DOHH2 (cell line): ENCODE data around the gene NCAPG2.

ENCODE experiments used
- H3F3A ChIP-seq: fragments of 200-600 bp; sonication (generic), shearing (Covaris generic); 2 replicates; pipeline ENCODE4 v1.6.0; 2016; ENCODE audit warnings: antibody characterized with exemption, mild to moderate bottlenecking; ENCODE audit not compliant: control insufficient read depth, insufficient read depth
- H3K27ac ChIP-seq: fragments of 200-600 bp; sonication (generic); 2 replicates; pipeline ENCODE4 v1.5.1; 2014; ENCODE audit warnings: low read depth, mild to moderate bottlenecking, low read length, moderate library complexity
- H3K27me3 ChIP-seq: fragments of 200-600 bp; sonication (generic); 2 replicates; pipeline ENCODE4 v1.6.1; 2014; ENCODE audit warnings: mild to moderate bottlenecking, low read length, mixed read lengths; ENCODE audit not compliant: control insufficient read depth
- H3K36me3 ChIP-seq: fragments of 200-600 bp; sonication (generic); 2 replicates; pipeline ENCODE4 v1.6.1; 2014; ENCODE audit warnings: mild to moderate bottlenecking, low read length, moderate library complexity, mixed read lengths; ENCODE audit not compliant: control insufficient read depth
- H3K4me1 ChIP-seq: fragments of 200-600 bp; sonication (generic); 2 replicates; pipeline ENCODE4 v1.6.1; 2014; ENCODE audit warnings: mild to moderate bottlenecking, low read length, mixed read lengths; ENCODE audit not compliant: control insufficient read depth
- H3K4me2 ChIP-seq: fragments of 200-600 bp; sonication (generic); 2 replicates; pipeline ENCODE4 v1.6.0; 2014; ENCODE audit warnings: mild to moderate bottlenecking, low read length, moderate library complexity
- H3K4me3 ChIP-seq: fragments of 200-600 bp; sonication (generic); 2 replicates; pipeline ENCODE4 v1.5.1; 2014; ENCODE audit warnings: mild to moderate bottlenecking, low read length, mixed read lengths
- H3K79me2 ChIP-seq: fragments of 200-600 bp; sonication (generic); 2 replicates; pipeline ENCODE4 v1.6.1; 2014; ENCODE audit warnings: mild to moderate bottlenecking, low read length, mixed read lengths; ENCODE audit not compliant: control insufficient read depth
- H3K9me2 ChIP-seq: fragments of 200-600 bp; sonication (generic); replicated peaks from 2 replicates; pipeline ENCODE4 v1.6.1; 2014; ENCODE audit warnings: mild to moderate bottlenecking, low read length, mixed read lengths; ENCODE audit not compliant: control insufficient read depth
- H3K9me3 ChIP-seq: fragments of 200-600 bp; sonication (generic); 2 replicates; pipeline ENCODE4 v1.6.1; 2014; ENCODE audit warnings: antibody characterized with exemption, low read length, mixed read lengths; ENCODE audit not compliant: control insufficient read depth, insufficient read depth
- H4K20me1 ChIP-seq: fragments of 200-600 bp; sonication (generic); 2 replicates; pipeline ENCODE4 v1.6.0; 2014; ENCODE audit warnings: low read depth, mild to moderate bottlenecking, antibody characterized with exemption, low read length, moderate library complexity; ENCODE audit not compliant: control insufficient read depth, insufficient read depth
- EZH2phosphoT487 ChIP-seq: fragments of 200-600 bp; sonication (generic); IDR thresholded peaks from 2 replicates; pipeline ENCODE4 v1.6.1; 2017; ENCODE audit warnings: borderline replicate concordance, mild to moderate bottlenecking, antibody characterized with exemption, low read length, moderate library complexity, mixed read lengths
- TF ChIP-seq, protein P1 (sequence below): fragments of 200-600 bp; sonication (generic); IDR thresholded peaks from one replicate; pipeline ENCODE4 v1.5.1; 2014; ENCODE audit warnings: antibody characterized with exemption, mild to moderate bottlenecking, low read depth, low read length; ENCODE audit not compliant: poor library complexity, severe bottlenecking

The NCAPG2 gene

DNA sequence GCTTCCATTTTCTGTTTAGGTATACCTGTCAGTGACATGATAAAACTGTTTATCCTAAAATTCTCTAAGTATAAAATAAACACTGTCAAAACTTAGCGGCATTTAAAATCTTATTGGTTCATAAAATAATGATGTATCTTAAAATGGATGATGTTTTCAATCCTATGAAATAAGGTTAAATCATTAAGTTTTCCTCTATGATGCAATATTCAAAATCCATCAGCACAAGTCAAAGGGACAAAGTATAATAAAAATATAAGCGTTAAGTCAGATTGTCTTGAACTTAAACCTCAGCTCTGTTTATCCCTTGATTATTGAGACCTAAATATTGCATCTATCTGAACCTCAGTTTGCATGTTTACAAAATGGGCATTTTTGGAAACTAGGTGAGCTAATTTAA, 46.6 kb upstream of the NCAPG2 start:
- Histone ChIP-seq H3K4me2 (no peak overlapping the region), H3K4me1 (no peaks in the 10 kb centered on the region), H3K27me3 (no peaks in the 10 kb centered on the region), H3K9me2 (no peaks in the 10 kb centered on the region), H3F3A (no peaks in the 10 kb centered on the region), H3K27ac (no peak overlapping the region), H3K79me2 (no peaks in the 10 kb centered on the region), H4K20me1 (no peaks in the 10 kb centered on the region), H3K9me3 (no peaks in the 10 kb centered on the region), H3K36me3 (peaks cover 12% of the 10 kb centered on the region; the same call in 1 of the 2 replicates), H3K4me3 (no peak overlapping the region)
- TF ChIP-seq, protein P1, sequence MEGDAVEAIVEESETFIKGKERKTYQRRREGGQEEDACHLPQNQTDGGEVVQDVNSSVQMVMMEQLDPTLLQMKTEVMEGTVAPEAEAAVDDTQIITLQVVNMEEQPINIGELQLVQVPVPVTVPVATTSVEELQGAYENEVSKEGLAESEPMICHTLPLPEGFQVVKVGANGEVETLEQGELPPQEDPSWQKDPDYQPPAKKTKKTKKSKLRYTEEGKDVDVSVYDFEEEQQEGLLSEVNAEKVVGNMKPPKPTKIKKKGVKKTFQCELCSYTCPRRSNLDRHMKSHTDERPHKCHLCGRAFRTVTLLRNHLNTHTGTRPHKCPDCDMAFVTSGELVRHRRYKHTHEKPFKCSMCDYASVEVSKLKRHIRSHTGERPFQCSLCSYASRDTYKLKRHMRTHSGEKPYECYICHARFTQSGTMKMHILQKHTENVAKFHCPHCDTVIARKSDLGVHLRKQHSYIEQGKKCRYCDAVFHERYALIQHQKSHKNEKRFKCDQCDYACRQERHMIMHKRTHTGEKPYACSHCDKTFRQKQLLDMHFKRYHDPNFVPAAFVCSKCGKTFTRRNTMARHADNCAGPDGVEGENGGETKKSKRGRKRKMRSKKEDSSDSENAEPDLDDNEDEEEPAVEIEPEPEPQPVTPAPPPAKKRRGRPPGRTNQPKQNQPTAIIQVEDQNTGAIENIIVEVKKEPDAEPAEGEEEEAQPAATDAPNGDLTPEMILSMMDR: no peak
- TF ChIP-seq EZH2phosphoT487: no peak

DNA sequence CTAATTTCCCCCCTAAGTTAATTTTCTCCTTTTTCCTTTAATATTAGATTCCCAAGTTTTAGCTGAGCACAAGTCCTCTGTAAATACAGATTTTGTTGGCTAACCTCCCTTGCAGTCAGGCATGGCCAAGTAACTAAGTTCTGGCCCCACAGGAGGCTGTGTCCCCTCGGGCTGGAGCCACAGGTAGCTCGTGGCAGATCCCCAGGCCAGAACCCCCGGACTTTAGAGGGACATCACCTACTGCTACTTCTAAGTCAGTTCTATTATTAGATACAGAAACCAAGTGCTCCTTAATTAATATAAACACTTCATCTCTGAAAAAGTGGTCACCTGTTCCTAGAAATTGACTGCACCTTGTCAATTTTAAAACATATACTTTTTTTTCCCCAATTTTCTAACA, 46.1 kb upstream of the NCAPG2 start:
- Histone ChIP-seq H3F3A (no peaks in the 10 kb centered on the region), H3K9me2 (no peaks in the 10 kb centered on the region)
- TF ChIP-seq EZH2phosphoT487: no peak
- TF ChIP-seq, protein P1: no peak

DNA sequence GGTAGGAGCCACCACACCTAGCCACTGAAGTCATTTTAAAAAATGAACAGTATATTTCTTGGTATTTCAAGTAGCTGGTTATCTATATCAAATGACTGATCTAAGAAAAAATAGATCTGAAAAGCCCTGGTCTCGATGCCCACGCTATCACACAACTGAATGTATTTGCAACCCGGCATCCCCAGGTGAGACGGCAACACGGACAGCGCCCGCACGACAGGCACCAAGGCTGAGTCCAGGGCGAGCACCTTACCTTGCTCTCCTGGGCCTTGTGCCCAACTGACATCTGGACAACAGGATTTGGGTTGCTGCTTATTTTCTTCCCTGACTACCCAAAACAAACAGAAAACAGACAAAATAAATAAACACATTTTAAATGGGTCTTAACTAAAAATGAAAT, 44.8 kb upstream of the NCAPG2 start:
- Histone ChIP-seq H3K9me3 (no peaks in the 10 kb centered on the region), H3K4me1 (no peaks in the 10 kb centered on the region), H3K79me2 (no peaks in the 10 kb centered on the region), H3K27ac (no peak overlapping the region), H3K27me3 (no peaks in the 10 kb centered on the region), H3F3A (no peaks in the 10 kb centered on the region), H3K4me3 (no peak overlapping the region), H3K4me2 (no peak overlapping the region), H3K9me2 (no peaks in the 10 kb centered on the region), H3K36me3 (peaks cover 7% of the 10 kb centered on the region; the same call in 1 of the 2 replicates), H4K20me1 (no peaks in the 10 kb centered on the region)
- TF ChIP-seq, protein P1: no peak

More for the DNA sequence above, 46.1 kb upstream of the NCAPG2 start:
- Histone ChIP-seq H3K27ac (no peak overlapping the region), H3K27me3 (no peaks in the 10 kb centered on the region), H3K4me3 (no peak overlapping the region), H4K20me1 (no peaks in the 10 kb centered on the region), H3K4me2 (no peak overlapping the region), H3K9me3 (no peaks in the 10 kb centered on the region), H3K79me2 (no peaks in the 10 kb centered on the region), H3K36me3 (peaks cover 12% of the 10 kb centered on the region; the same call in 1 of the 2 replicates), H3K4me1 (no peaks in the 10 kb centered on the region)

DNA sequence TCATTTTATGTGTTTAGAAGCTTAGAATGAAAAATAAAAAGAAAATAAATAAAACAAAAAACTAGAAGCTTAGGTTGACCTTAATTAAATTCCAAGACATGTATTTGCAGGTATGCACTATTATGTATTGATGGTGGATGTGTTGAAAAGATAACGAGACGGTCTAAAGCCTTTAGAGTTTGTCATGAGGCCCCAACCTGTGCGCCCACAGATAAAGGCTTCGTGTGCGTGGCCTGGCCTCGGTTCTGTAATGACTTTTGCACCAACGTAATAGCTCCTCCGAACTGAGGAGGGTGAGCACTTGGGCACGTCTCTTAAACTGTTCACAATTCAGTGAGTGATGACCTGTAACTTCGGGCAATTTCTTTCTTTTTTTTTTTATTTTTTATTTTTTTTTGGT, 43.7 kb upstream of the NCAPG2 start:
- Histone ChIP-seq H3K79me2 (no peaks in the 10 kb centered on the region), H3K27ac (no peak overlapping the region), H3K4me1 (no peaks in the 10 kb centered on the region), H4K20me1 (no peaks in the 10 kb centered on the region), H3K4me3 (no peak overlapping the region), H3K36me3 (peaks cover 11% of the 10 kb centered on the region; the same call in 1 of the 2 replicates), H3K27me3 (no peaks in the 10 kb centered on the region), H3K9me3 (no peaks in the 10 kb centered on the region), H3F3A (no peaks in the 10 kb centered on the region), H3K4me2 (no peak overlapping the region), H3K9me2 (no peaks in the 10 kb centered on the region)
- TF ChIP-seq, protein P1: no peak
- TF ChIP-seq EZH2phosphoT487: no peak
